ENCODE data around the gene ANGEL2. TPM values are rescaled to one million over a fixed set of nuclear protein-coding genes. Genes with fewer than 3 reads are reported as not detected.

The ANGEL2 gene
- total and polyA plus RNA-seq, 2 of the 13 experiments (the other 11 are each of a cell fraction or from before 2014, with no cell fraction given): 12.3 to 25.4 TPM

DNA sequence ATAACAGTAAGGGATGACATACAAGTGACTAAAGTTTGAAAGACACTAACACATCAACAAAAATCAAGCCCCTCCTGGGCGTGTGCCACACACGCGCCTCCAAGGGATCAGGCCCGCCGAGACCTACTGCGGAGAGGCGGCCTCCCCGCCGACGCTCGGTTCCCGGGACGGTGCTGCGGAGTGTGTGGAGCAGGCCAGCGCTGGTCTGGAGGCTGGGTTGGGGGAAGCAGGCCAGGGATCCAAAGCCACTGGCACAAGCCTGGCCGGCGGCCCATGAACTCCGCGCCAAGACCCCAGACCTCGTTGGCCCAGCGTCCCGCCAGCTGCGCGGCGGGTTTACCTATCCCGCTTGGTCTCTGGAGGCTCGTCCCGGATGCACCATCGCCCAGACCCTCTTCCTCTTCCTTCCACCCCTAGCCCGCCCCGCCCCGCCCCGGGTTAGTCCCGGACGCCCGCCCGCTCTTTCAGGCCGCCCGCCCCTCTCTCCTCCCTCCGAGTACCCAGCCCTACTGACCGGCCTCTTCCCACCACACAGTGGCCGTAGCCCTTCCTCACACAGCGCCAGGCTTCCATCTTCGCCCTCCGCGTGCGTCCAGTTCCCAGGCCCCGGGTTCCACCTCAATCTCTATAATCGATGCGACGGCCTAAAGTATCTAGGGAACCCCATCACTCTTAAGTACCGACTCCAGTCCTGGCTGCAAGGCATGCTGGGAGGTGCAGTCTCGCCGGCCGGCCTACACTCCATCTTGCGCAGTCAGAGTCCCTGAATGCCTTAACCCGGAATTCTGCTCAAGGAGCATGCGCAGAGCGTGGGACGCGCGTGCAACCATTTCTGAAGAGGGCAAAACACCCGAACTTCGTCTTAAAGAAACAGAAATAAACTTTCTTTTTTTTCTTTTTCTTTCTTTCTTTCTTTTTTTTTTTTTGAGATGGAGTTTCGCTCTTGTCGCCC lies at the start of gene ANGEL2 (continued):
- TF ChIP-seq, protein P1, sequence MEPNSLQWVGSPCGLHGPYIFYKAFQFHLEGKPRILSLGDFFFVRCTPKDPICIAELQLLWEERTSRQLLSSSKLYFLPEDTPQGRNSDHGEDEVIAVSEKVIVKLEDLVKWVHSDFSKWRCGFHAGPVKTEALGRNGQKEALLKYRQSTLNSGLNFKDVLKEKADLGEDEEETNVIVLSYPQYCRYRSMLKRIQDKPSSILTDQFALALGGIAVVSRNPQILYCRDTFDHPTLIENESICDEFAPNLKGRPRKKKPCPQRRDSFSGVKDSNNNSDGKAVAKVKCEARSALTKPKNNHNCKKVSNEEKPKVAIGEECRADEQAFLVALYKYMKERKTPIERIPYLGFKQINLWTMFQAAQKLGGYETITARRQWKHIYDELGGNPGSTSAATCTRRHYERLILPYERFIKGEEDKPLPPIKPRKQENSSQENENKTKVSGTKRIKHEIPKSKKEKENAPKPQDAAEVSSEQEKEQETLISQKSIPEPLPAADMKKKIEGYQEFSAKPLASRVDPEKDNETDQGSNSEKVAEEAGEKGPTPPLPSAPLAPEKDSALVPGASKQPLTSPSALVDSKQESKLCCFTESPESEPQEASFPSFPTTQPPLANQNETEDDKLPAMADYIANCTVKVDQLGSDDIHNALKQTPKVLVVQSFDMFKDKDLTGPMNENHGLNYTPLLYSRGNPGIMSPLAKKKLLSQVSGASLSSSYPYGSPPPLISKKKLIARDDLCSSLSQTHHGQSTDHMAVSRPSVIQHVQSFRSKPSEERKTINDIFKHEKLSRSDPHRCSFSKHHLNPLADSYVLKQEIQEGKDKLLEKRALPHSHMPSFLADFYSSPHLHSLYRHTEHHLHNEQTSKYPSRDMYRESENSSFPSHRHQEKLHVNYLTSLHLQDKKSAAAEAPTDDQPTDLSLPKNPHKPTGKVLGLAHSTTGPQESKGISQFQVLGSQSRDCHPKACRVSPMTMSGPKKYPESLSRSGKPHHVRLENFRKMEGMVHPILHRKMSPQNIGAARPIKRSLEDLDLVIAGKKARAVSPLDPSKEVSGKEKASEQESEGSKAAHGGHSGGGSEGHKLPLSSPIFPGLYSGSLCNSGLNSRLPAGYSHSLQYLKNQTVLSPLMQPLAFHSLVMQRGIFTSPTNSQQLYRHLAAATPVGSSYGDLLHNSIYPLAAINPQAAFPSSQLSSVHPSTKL (CRISPR knock-in tag; IDR thresholded peaks at IDR 0.05): peak; percentile 26; the same call in 1 of the 2 replicates
- TF ChIP-seq HCFC1 (IDR thresholded peaks at IDR 0.05; ENCODE audit: low read depth, low read length): peak; percentile 76
- TF ChIP-seq, protein P2, sequence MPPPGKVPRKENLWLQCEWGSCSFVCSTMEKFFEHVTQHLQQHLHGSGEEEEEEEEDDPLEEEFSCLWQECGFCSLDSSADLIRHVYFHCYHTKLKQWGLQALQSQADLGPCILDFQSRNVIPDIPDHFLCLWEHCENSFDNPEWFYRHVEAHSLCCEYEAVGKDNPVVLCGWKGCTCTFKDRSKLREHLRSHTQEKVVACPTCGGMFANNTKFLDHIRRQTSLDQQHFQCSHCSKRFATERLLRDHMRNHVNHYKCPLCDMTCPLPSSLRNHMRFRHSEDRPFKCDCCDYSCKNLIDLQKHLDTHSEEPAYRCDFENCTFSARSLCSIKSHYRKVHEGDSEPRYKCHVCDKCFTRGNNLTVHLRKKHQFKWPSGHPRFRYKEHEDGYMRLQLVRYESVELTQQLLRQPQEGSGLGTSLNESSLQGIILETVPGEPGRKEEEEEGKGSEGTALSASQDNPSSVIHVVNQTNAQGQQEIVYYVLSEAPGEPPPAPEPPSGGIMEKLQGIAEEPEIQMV (CRISPR knock-in tag; IDR thresholded peaks at IDR 0.05; ENCODE audit: low read depth): no peak
- TF ChIP-seq JUND (CRISPR knock-in tag; IDR thresholded peaks at IDR 0.05): no peak
- TF ChIP-seq ZNF549 (CRISPR knock-in tag; IDR thresholded peaks at IDR 0.05): no peak
- TF ChIP-seq, protein P3, sequence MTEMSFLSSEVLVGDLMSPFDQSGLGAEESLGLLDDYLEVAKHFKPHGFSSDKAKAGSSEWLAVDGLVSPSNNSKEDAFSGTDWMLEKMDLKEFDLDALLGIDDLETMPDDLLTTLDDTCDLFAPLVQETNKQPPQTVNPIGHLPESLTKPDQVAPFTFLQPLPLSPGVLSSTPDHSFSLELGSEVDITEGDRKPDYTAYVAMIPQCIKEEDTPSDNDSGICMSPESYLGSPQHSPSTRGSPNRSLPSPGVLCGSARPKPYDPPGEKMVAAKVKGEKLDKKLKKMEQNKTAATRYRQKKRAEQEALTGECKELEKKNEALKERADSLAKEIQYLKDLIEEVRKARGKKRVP (CRISPR knock-in tag; IDR thresholded peaks at IDR 0.05): no peak
- TF ChIP-seq, protein P4, sequence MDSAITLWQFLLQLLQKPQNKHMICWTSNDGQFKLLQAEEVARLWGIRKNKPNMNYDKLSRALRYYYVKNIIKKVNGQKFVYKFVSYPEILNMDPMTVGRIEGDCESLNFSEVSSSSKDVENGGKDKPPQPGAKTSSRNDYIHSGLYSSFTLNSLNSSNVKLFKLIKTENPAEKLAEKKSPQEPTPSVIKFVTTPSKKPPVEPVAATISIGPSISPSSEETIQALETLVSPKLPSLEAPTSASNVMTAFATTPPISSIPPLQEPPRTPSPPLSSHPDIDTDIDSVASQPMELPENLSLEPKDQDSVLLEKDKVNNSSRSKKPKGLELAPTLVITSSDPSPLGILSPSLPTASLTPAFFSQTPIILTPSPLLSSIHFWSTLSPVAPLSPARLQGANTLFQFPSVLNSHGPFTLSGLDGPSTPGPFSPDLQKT (CRISPR knock-in tag; IDR thresholded peaks at IDR 0.05; ENCODE audit: borderline replicate concordance): no peak
- no peak for TF ChIP-seq ZNF484 (CRISPR knock-in tag; IDR thresholded peaks at IDR 0.05; ENCODE audit: borderline replicate concordance, low read depth)
- peak; percentile 64; the same call in 1 of the 2 replicates for TF ChIP-seq FOXK1 (CRISPR knock-in tag; IDR thresholded peaks at IDR 0.05; ENCODE audit: borderline replicate concordance, low read depth)
- TF ChIP-seq PCBP2 (optimal IDR thresholded peaks at IDR 0.05; ENCODE audit: low read depth, low read length, poor library complexity, severe bottlenecking): no peak
- TF ChIP-seq ZNF780A (CRISPR knock-in tag; IDR thresholded peaks at IDR 0.05): no peak
- TF ChIP-seq, protein P5, sequence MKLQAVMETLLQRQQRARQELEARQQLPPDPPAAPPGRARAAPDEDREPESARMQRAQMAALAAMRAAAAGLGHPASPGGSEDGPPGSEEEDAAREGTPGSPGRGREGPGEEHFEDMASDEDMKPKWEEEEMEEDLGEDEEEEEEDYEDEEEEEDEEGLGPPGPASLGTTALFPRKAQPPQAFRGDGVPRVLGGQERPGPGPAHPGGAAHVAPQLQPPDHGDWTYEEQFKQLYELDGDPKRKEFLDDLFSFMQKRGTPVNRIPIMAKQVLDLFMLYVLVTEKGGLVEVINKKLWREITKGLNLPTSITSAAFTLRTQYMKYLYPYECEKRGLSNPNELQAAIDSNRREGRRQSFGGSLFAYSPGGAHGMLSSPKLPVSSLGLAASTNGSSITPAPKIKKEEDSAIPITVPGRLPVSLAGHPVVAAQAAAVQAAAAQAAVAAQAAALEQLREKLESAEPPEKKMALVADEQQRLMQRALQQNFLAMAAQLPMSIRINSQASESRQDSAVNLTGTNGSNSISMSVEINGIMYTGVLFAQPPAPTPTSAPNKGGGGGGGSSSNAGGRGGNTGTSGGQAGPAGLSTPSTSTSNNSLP (IDR thresholded peaks at IDR 0.05; ENCODE audit: low read depth, low read length): no peak
- peak; percentile 74; the same call in 1 of the 2 replicates for TF ChIP-seq PAX8 (CRISPR knock-in tag; IDR thresholded peaks at IDR 0.05; ENCODE audit: borderline replicate concordance)
- peak; percentile 42; the same call in 1 of the 2 replicates for TF ChIP-seq ZNF605 (CRISPR knock-in tag; IDR thresholded peaks at IDR 0.05)
- TF ChIP-seq MIER2 (CRISPR knock-in tag; IDR thresholded peaks at IDR 0.05): no peak
- no peak for TF ChIP-seq PAWR (CRISPR knock-in tag; IDR thresholded peaks at IDR 0.05; ENCODE audit: borderline replicate concordance)
- TF ChIP-seq REXO4 (CRISPR knock-in tag; IDR thresholded peaks at IDR 0.05; ENCODE audit: borderline replicate concordance): no peak
- TF ChIP-seq SIX4 (CRISPR knock-in tag; IDR thresholded peaks at IDR 0.05): peak; percentile 11; the same call in 1 of the 2 replicates
- TF ChIP-seq JARID2 (CRISPR knock-in tag; IDR thresholded peaks at IDR 0.05; ENCODE audit: insufficient replicate concordance): peak; percentile 35

All from HepG2 (cell line).